GM21717 (cell line): ENCODE data around the gene PUS7.

Source experiments
- ATAC-seq: cut with Tn5 transposase; IDR thresholded peaks from one replicate; pipeline ENCODE4 v1.9.1; 2021; ENCODE audit warnings: mild to moderate bottlenecking, moderate library complexity; ENCODE audit not compliant: unreplicated experiment

Gene PUS7

GRCh38 chr7:105502173-105502572 lies 19.9 kb downstream of the PUS7 start:
- ATAC-seq: no peak

GRCh38 chr7:105497016-105497415 lies 25.1 kb downstream of the PUS7 start:
- ATAC-seq: no peak

- no peak for ATAC-seq
Observed at GRCh38 chr7:105496521-105496920, 25.6 kb downstream of the PUS7 start.

- no peak for ATAC-seq
Observed at GRCh38 chr7:105493923-105494315, 28.2 kb downstream of the PUS7 start.

GRCh38 chr7:105493196-105493922 lies 28.7 kb downstream of the PUS7 start:
- ATAC-seq: no peak

GRCh38 chr7:105489409-105489808 lies 32.7 kb downstream of the PUS7 start:
- no peak for ATAC-seq

GRCh38 chr7:105487579-105488571 lies 34.2 kb downstream of the PUS7 start:
- no peak for ATAC-seq

- no peak for ATAC-seq
Observed at GRCh38 chr7:105480931-105481330, 41.1 kb downstream of the PUS7 start.

- no peak for ATAC-seq
Observed at GRCh38 chr7:105478606-105479005, 43.5 kb downstream of the PUS7 start.

GRCh38 chr7:105477908-105478307 lies 44.2 kb downstream of the PUS7 start:
- no peak for ATAC-seq

GRCh38 chr7:105474045-105474444 lies 48.0 kb downstream of the PUS7 start:
- ATAC-seq: no peak

GRCh38 chr7:105473163-105473562 lies 48.9 kb downstream of the PUS7 start:
- ATAC-seq: no peak

- ATAC-seq: no peak
Observed at GRCh38 chr7:105470846-105471245, 51.2 kb downstream of the PUS7 start.

GRCh38 chr7:105470090-105470489 lies 52.0 kb downstream of the PUS7 start:
- ATAC-seq: no peak

GRCh38 chr7:105462765-105463420 lies 59.2 kb downstream of the PUS7 start:
- no peak for ATAC-seq

GRCh38 chr7:105461518-105461917 lies 60.6 kb downstream of the PUS7 start:
- ATAC-seq: no peak

- no peak for ATAC-seq
Observed at GRCh38 chr7:105457619-105458225, 64.3 kb downstream of the PUS7 start.

GRCh38 chr7:105454921-105455320 lies 67.2 kb downstream of the PUS7 start:
- ATAC-seq: no peak

- no peak for ATAC-seq
Observed at GRCh38 chr7:105454095-105454747, 67.8 kb downstream of the PUS7 start.

- ATAC-seq: no peak
Observed at GRCh38 chr7:105452085-105452484, 70.0 kb downstream of the PUS7 start.
